GM12878 (cell line): ENCODE measurements around the gene ZMYND10.

Source experiments
- ASH2L ChIP-seq: fragments of 300-600, 200-600 bp; sonication (generic); IDR thresholded peaks from 2 replicates; pipeline ENCODE4 v1.6.1; 2017; ENCODE audit warnings: low read depth, mild to moderate bottlenecking, borderline replicate concordance
- SP1 ChIP-seq: IDR thresholded peaks from one replicate; pipeline ENCODE4 v1.6.1; 2011; ENCODE audit warnings: low read depth, low read length
- ZNF384 ChIP-seq: IDR thresholded peaks from 2 replicates; pipeline ENCODE4 v1.6.1; 2012; ENCODE audit warnings: low read depth, mild to moderate bottlenecking, low read length, improper control_type of control experiment, borderline replicate concordance
- TF ChIP-seq, protein P1 (sequence below), 3 experiments: IDR thresholded peaks in 2 of 3; conservative IDR thresholded peaks in 1 of 3; 2 replicates each; pipeline ENCODE4 v1.5.1; 2011; ENCODE audit warnings: low read depth in 3 of 3, low read length in 3 of 3, mild to moderate bottlenecking in 3 of 3, control low read depth in 2 of 3, moderate library complexity in 2 of 3, inconsistent platforms in 1 of 3, mixed read lengths in 1 of 3; ENCODE audit not compliant: control insufficient read depth in 2 of 3, insufficient read depth in 1 of 3; ENCODE audit errors: extremely low read depth in 1 of 3

DNA sequence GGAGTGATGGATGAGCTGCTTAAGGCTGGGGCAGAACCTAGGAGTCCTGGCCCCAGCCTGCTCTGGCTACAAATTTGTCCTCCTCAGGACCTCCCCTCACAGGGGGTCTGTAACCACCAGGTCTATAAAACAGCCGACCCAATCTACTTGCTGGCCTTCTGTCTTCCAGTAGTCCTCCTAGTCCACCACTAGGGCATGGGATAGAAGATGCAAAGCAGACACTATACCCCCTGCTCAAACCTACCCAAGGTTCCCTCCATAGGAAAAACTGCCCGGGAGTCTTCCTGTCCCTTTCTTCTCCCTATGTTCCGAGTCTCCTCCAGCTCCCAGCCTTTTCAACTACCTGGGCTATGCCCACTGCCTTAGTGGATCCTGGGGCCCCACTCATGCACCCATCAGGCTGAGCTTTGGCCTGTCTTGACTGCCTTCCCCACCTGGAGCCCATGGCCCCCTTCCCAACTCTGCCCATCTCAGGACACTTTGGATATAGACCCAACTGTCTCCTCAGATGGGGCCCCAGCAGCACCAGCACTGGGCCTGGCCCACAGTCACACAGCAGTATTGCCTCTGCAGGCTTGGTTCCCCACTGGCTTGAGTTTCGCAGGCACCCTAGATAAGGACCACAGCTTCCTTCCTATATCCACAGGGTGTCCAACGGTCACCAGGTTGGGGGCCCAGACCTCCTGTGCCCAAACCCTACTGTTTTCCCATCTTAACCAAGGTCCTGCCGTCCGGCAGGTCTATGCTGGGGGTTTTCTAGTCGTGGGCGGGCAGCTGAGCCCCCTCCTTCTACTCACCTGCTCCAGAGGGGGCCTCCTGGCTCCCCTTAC, 47.4 kb downstream of the ZMYND10 start:
- TF ChIP-seq ASH2L (no peak), ZNF384 (no peak), SP1 (no peak)
- TF ChIP-seq, protein P1, sequence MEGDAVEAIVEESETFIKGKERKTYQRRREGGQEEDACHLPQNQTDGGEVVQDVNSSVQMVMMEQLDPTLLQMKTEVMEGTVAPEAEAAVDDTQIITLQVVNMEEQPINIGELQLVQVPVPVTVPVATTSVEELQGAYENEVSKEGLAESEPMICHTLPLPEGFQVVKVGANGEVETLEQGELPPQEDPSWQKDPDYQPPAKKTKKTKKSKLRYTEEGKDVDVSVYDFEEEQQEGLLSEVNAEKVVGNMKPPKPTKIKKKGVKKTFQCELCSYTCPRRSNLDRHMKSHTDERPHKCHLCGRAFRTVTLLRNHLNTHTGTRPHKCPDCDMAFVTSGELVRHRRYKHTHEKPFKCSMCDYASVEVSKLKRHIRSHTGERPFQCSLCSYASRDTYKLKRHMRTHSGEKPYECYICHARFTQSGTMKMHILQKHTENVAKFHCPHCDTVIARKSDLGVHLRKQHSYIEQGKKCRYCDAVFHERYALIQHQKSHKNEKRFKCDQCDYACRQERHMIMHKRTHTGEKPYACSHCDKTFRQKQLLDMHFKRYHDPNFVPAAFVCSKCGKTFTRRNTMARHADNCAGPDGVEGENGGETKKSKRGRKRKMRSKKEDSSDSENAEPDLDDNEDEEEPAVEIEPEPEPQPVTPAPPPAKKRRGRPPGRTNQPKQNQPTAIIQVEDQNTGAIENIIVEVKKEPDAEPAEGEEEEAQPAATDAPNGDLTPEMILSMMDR (IDR thresholded peaks at IDR 0.05 in 2 of 3, conservative IDR thresholded peaks at IDR 0.05 in 1 of 3; ENCODE audit: control insufficient read depth in 2 of 3, extremely low read depth in 1 of 3, insufficient read depth in 1 of 3, low read depth in 3 of 3, low read length in 3 of 3) = peak in 1 of 3 experiments; percentile 17; a peak in 1 of 6 replicates
